Measurements from ENCODE around the gene MYO1B. TPM values are rescaled to one million over a fixed set of nuclear protein-coding genes. Genes with fewer than 3 reads are reported as not detected.

Gene MYO1B
- total and polyA plus RNA-seq, 2 of the 8 experiments (the other 6 are each of a cell fraction or from before 2014, with no cell fraction given) = 15.5 to 61.2 TPM

DNA sequence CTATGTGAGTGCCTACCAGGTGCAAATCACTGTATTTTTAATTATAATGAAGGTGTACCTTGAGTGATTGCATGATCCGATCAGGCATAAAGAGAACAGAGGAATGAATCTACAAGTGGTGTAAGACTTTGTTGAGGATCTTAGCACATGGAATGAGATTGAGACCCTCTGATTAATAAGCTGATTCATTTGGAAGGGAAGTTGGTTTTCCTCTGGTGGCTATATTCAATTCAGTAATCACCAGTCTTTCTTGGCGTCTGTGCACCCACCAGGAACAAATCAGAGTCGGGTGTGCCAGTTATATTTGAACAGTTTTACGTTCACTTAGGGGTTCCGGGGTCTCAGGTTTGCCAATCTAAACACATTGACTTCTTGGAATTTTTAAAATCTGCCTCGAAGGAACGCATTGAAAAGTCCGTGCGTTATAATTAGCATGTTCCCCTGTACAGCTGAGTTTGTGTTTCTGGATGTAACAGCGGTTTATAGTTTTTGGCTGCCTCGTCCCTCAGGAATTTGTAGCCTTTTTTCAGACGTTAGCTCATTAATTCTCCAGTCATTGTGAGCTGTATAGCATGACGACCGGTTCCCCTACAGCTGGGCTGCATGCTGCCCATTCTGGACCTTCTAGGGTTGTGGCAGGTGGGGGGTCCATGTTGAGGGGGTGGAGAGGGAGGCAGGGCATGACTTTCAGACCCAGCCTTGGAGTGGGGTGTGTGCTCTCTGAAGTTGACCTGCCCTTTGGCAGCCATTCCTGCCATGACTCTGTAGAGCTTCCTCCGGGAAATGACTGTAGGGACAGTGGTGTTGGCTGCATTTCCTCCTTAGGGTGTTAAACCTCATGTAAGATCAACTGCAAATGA lies 20.3 kb downstream of the MYO1B start (continued):
- TF ChIP-seq MAFK (IDR thresholded peaks at IDR 0.05; ENCODE audit: low read depth, low read length) (no peak), SIRT6 (IDR thresholded peaks at IDR 0.05; ENCODE audit: low read length) (no peak), TAF1 (IDR thresholded peaks at IDR 0.05; ENCODE audit: low read depth, low read length) (no peak), RNF2 (IDR thresholded peaks at IDR 0.05; ENCODE audit: borderline replicate concordance, low read depth, low read length, missing control alignments, poor library complexity, severe bottlenecking) (no peak), NRF1 (IDR thresholded peaks at IDR 0.05; ENCODE audit: low read depth, low read length) (no peak), CTBP2 (IDR thresholded peaks at IDR 0.05; ENCODE audit: borderline replicate concordance, insufficient read depth, insufficient read length, low read length) (no peak), GABPA (IDR thresholded peaks at IDR 0.05; ENCODE audit: borderline replicate concordance, insufficient read depth, low read length) (no peak)
- TF ChIP-seq, protein P1, sequence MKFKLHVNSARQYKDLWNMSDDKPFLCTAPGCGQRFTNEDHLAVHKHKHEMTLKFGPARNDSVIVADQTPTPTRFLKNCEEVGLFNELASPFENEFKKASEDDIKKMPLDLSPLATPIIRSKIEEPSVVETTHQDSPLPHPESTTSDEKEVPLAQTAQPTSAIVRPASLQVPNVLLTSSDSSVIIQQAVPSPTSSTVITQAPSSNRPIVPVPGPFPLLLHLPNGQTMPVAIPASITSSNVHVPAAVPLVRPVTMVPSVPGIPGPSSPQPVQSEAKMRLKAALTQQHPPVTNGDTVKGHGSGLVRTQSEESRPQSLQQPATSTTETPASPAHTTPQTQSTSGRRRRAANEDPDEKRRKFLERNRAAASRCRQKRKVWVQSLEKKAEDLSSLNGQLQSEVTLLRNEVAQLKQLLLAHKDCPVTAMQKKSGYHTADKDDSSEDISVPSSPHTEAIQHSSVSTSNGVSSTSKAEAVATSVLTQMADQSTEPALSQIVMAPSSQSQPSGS (IDR thresholded peaks at IDR 0.05; ENCODE audit: low read length) = no peak
- TF ChIP-seq, protein P2, sequence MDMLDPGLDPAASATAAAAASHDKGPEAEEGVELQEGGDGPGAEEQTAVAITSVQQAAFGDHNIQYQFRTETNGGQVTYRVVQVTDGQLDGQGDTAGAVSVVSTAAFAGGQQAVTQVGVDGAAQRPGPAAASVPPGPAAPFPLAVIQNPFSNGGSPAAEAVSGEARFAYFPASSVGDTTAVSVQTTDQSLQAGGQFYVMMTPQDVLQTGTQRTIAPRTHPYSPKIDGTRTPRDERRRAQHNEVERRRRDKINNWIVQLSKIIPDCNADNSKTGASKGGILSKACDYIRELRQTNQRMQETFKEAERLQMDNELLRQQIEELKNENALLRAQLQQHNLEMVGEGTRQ (IDR thresholded peaks at IDR 0.05; ENCODE audit: low read length) = no peak

Data from H1 (cell line).